K562 (cell line): ENCODE results near the gene MMP17. TPM values are rescaled to one million over a fixed set of nuclear protein-coding genes. Genes with fewer than 3 reads are reported as not detected.

Experiments
- COPS2 ChIP-seq: fragments of 450-650 bp; conservative IDR thresholded peaks from 2 replicates; pipeline ENCODE4 v1.6.1; 2016; ENCODE audit warnings: mild to moderate bottlenecking, moderate library complexity
- CREB5 ChIP-seq: fragments of 250-450 bp; sonication (Bioruptor Pico); IDR thresholded peaks from 2 replicates; pipeline ENCODE4 v1.5.0; 2020; ENCODE audit warnings: mild to moderate bottlenecking
- EGR1 ChIP-seq: fragments of 450-650 bp; conservative IDR thresholded peaks from 2 replicates; pipeline ENCODE4 v1.6.1; 2017; ENCODE audit warnings: mild to moderate bottlenecking
- HNRNPK ChIP-seq: fragments of 200-400 bp; formaldehyde crosslinking; IDR thresholded peaks from one replicate; pipeline ENCODE4 v1.6.1; 2018; ENCODE audit warnings: mild to moderate bottlenecking, low read depth, low read length; ENCODE audit not compliant: poor library complexity, severe bottlenecking
- ILK ChIP-seq: fragments of 450-650 bp; IDR thresholded peaks from 2 replicates; pipeline ENCODE4 v1.6.1; 2016; ENCODE audit warnings: missing genetic modification characterization, low read depth, mild to moderate bottlenecking, missing compliant biosample characterization, moderate library complexity, borderline replicate concordance
- KAT2B ChIP-seq: IDR thresholded peaks from one replicate; pipeline ENCODE4 v1.6.1; 2012; ENCODE audit warnings: low read depth, mild to moderate bottlenecking, control low read depth, inconsistent platforms, low read length, moderate library complexity
- MEIS2 ChIP-seq: fragments of 450-650 bp; IDR thresholded peaks from 2 replicates; pipeline ENCODE4 v1.6.1; 2014; ENCODE audit warnings: mild to moderate bottlenecking; ENCODE audit not compliant: partially characterized antibody
- MTA3 ChIP-seq: fragments of 450-650 bp; formaldehyde crosslinking; IDR thresholded peaks from 2 replicates; pipeline ENCODE4 v1.6.1; 2017; ENCODE audit warnings: mild to moderate bottlenecking, borderline replicate concordance
- MYC ChIP-seq, 2 experiments: fragments of 250-450 bp in 1 of 2; sonication (Bioruptor Pico) in 1 of 2; IDR thresholded peaks; 2 replicates each; pipeline versions ENCODE4 v1.5.1 to v1.6.1; 2012 to 2021; ENCODE audit warnings: low read depth in 2 of 2, borderline replicate concordance in 1 of 2, improper control_type of control experiment in 1 of 2, low read length in 1 of 2, mild to moderate bottlenecking in 1 of 2, moderate library complexity in 1 of 2
- PPARD ChIP-seq: fragments of 250-450 bp; sonication (Bioruptor Pico); IDR thresholded peaks from 2 replicates; pipeline ENCODE4 v1.8.0; 2022; ENCODE audit warnings: inconsistent platforms, mild to moderate bottlenecking, moderate library complexity
- SP1 ChIP-seq: sonication (generic); formaldehyde crosslinking; IDR thresholded peaks from 2 replicates; pipeline ENCODE4 v1.8.1; 2022; ENCODE audit warnings: mild to moderate bottlenecking, missing genetic modification reagents
- SRSF3 ChIP-seq: fragments of 200-400 bp; formaldehyde crosslinking; IDR thresholded peaks from 2 replicates; pipeline ENCODE4 v1.6.1; 2016; ENCODE audit warnings: mild to moderate bottlenecking, low read length, moderate library complexity; ENCODE audit not compliant: insufficient read depth
- TCF7L2 ChIP-seq: fragments of 150-350 bp; IDR thresholded peaks from 2 replicates; pipeline ENCODE4 v1.6.1; 2016; ENCODE audit warnings: low read depth, mild to moderate bottlenecking, low read length, moderate library complexity
- TCFL5 ChIP-seq: fragments of 250-450 bp; sonication (Bioruptor Pico); conservative IDR thresholded peaks from 2 replicates; pipeline ENCODE4 v1.6.1; 2021; ENCODE audit warnings: mild to moderate bottlenecking, moderate library complexity, matching md5 sums
- ZBTB5 ChIP-seq: fragments of 450-650 bp; IDR thresholded peaks from 2 replicates; pipeline ENCODE4 v1.6.1; 2017; ENCODE audit warnings: antibody characterized with exemption
- ZFP30 ChIP-seq: fragments of 250-450 bp; sonication (Bioruptor Pico); IDR thresholded peaks from 2 replicates; pipeline ENCODE4 v1.8.0; 2022; ENCODE audit warnings: moderate library complexity, mild to moderate bottlenecking, inconsistent platforms, borderline replicate concordance
- ZNF280A ChIP-seq: fragments of 450-650 bp; IDR thresholded peaks from 2 replicates; pipeline ENCODE4 v1.6.1; 2018; ENCODE audit warnings: mild to moderate bottlenecking, low read depth; ENCODE audit not compliant: partially characterized antibody
- ZNF398 ChIP-seq: fragments of 250-450 bp; sonication (Bioruptor Pico); IDR thresholded peaks from 2 replicates; pipeline ENCODE4 v1.8.0; 2021; ENCODE audit warnings: moderate library complexity, mild to moderate bottlenecking, inconsistent platforms
- ZNF668 ChIP-seq: fragments of 250-450 bp; sonication (Bioruptor Pico); IDR thresholded peaks from 2 replicates; pipeline ENCODE4 v1.8.0; 2022; ENCODE audit warnings: mild to moderate bottlenecking, inconsistent platforms
- ZNF79 ChIP-seq: fragments of 250-450 bp; sonication (Bioruptor Pico); IDR thresholded peaks from 2 replicates; pipeline ENCODE4 v1.4.0; 2020; ENCODE audit warnings: low read depth, mild to moderate bottlenecking, moderate library complexity
- polyA plus RNA-seq, 8 experiments: library from polyadenylated mRNA; depleted of rRNA in 4 of 8; stranded (reverse) in 5 of 8; unstranded in 3 of 8; fragments of >200 nt; fragmentation: Nextera tagmentation in 2 of 8; fragmentation: Illumina TruSeq in 1 of 8; extraction: Ambion mirVana in 2 of 8; extraction: Trizol in 1 of 8; gene quantifications; 2 replicates each; pipeline versions ENCODE4 v1.2.1 to v1.2.3, GENCODE V29; 2011 to 2014; ENCODE audit warnings: inconsistent platforms in 1 of 8, missing spikeins in 1 of 8
- total RNA-seq, 7 experiments: library from RNA; depleted of rRNA in 6 of 7; stranded (reverse); fragments of >200 nt in 6 of 7; fragmentation: Illumina TruSeq in 2 of 7; extraction: Trizol in 2 of 7; gene quantifications; 2 replicates each; pipeline versions ENCODE4 v1.2.1 to v1.2.3, GENCODE V29; 2011 to 2021; ENCODE audit warnings: low replicate concordance in 1 of 7

MMP17 gene
- total and polyA plus RNA-seq, 9 of the 15 experiments (the other 6 are each of a cell fraction or from before 2014, with no cell fraction given) = 1.1 to 21.2 (median 17.1) TPM; not detected in 2

GRCh38 chr12:131860472-131861260, 32.5 kb downstream of the MMP17 start (continued):
- TF ChIP-seq SP1 (CRISPR knock-in tag) (0 out of 2 replicates have a peak, but pooled peaks have one; percentile 39), KAT2B (no peak), COPS2 (no peak), HNRNPK (no peak), EGR1 (no peak), ZNF668 (CRISPR knock-in tag) (no peak), MYC (IDR thresholded peaks at IDR 0.05; ENCODE audit: low read depth, low read length) (peak; percentile 97), MYC (CRISPR knock-in tag; IDR thresholded peaks at IDR 0.05; ENCODE audit: borderline replicate concordance, low read depth) (no peak), TCF7L2 (no peak), PPARD (CRISPR knock-in tag) (no peak), CREB5 (CRISPR knock-in tag) (no peak), TCFL5 (CRISPR knock-in tag) (no peak), SRSF3 (0 out of 2 replicates have a peak, but pooled peaks have one; percentile 24), MEIS2 (peak; percentile 95), MTA3 (peak; percentile 82), ILK (tag) (no peak), ZNF79 (CRISPR knock-in tag) (no peak), ZNF398 (CRISPR knock-in tag) (no peak), ZFP30 (CRISPR knock-in tag) (no peak), ZNF280A (no peak), ZBTB5 (no peak)
